HL-60 (cell line): ENCODE data around the gene FADD.

Experiments used
- GABPA ChIP-seq: IDR thresholded peaks from 2 replicates; pipeline ENCODE4 v1.6.1; 2012; ENCODE audit warnings: low read depth
- TF ChIP-seq, protein P1 (sequence below): IDR thresholded peaks from one replicate; pipeline ENCODE4 v1.5.1; 2011; ENCODE audit warnings: low read length, control low read depth, inconsistent platforms; ENCODE audit not compliant: insufficient read depth

DNA sequence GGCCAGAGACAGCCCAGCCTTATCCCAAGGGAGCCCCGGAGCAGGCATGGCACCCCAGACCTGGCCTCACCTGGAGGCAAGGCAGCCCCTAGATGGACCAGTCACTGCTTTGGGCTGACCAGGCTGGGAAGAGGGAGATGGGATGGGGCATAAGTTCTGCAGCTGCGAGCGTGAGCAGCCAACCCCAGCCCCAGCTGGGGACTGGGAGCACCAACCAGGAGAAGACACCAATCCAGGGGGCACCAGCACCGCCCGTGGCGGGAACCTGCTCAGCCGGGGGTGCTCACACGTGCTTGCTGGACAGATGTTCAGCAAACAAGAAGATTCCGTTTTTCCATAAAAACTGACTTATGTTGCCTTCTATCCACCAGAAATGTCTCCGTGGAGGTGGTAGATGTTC lies 16.2 kb upstream of the FADD start:
- TF ChIP-seq, protein P1, sequence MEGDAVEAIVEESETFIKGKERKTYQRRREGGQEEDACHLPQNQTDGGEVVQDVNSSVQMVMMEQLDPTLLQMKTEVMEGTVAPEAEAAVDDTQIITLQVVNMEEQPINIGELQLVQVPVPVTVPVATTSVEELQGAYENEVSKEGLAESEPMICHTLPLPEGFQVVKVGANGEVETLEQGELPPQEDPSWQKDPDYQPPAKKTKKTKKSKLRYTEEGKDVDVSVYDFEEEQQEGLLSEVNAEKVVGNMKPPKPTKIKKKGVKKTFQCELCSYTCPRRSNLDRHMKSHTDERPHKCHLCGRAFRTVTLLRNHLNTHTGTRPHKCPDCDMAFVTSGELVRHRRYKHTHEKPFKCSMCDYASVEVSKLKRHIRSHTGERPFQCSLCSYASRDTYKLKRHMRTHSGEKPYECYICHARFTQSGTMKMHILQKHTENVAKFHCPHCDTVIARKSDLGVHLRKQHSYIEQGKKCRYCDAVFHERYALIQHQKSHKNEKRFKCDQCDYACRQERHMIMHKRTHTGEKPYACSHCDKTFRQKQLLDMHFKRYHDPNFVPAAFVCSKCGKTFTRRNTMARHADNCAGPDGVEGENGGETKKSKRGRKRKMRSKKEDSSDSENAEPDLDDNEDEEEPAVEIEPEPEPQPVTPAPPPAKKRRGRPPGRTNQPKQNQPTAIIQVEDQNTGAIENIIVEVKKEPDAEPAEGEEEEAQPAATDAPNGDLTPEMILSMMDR = no peak
- TF ChIP-seq GABPA = no peak
